Mucosa of descending colon (tissue), 3 donors: ENCODE measurements around the gene THBS1. TPM values are rescaled to one million over a fixed set of nuclear protein-coding genes. Genes with fewer than 3 reads are reported as not detected.

Experiments used
- ATAC-seq: fragments of 200-7000 bp; cut with Tn5 transposase; one replicate; pipeline ENCODE4 v1.9.1; 2020; ENCODE audit warnings: mild to moderate bottlenecking, moderate library complexity
- DNase-seq, 3 donors: peaks; one replicate each; pipeline ENCODE4 v3.0.0-alpha.2; 2020
- H3K36me3 ChIP-seq: fragments of 200-600 bp; one replicate; pipeline ENCODE4 v1.8.0; 2021; ENCODE audit warnings: low read depth, mild to moderate bottlenecking
- H3K4me1 ChIP-seq: fragments of 200-600 bp; one replicate; pipeline ENCODE4 v1.8.0; 2021; ENCODE audit warnings: low read depth, mild to moderate bottlenecking
- H3K4me3 ChIP-seq: fragments of 200-600 bp; one replicate; pipeline ENCODE4 v1.8.0; 2021; ENCODE audit warnings: mild to moderate bottlenecking
- H3K9me3 ChIP-seq: fragments of 200-600 bp; one replicate; pipeline ENCODE4 v1.8.0; 2021; ENCODE audit warnings: mild to moderate bottlenecking
- CTCF ChIP-seq: fragments of 200-600 bp; IDR thresholded peaks from one replicate; pipeline ENCODE4 v1.8.0; 2022; ENCODE audit warnings: antibody characterized with exemption, mild to moderate bottlenecking
- intact Hi-C, 2 donors: fragments of 100-400 bp; cut with DNase I in 1 of 2; cut with micrococcal nuclease in 1 of 2; formaldehyde crosslinking; loops; one replicate each; pipeline versions ENCODE4 v1.11.0 to v1.11.1; 2022; cut with DNase I, micrococcal nuclease
- total RNA-seq, 3 donors: library from RNA; stranded (reverse); fragmentation: NEBNext Ultra II Directional in 2 of 3; extraction: Animal tissue kit (Norgen Biotek cat#: 25700) in 2 of 3; gene quantifications; one replicate each; pipeline versions ENCODE4 v1.2.1 to v1.2.4, GENCODE V29; 2021 to 2023
- donor health status: DM: no; HTN: no; CAD: no; lungs with moderate emphysema.
- donor health status: DM: no; HTN: no; CAD: no.
- donor health status: DM: no; HTN: yes; CAD: no.

Gene THBS1
- total RNA-seq, 3 donors from 2014 or later, result 209 to 356 (median 288) TPM

- intact Hi-C loops, result loop anchor here (5.0 to 10.0 kb wide), 5 partner anchors 172 to 768 kb away; no protein-coding TSS in a partner anchor
- Histone ChIP-seq H3K4me3 (peak overlapping the region; percentile 7), H3K36me3 (no peaks in the 10 kb centered on the region), H3K9me3 (no peaks in the 10 kb centered on the region), H3K4me1 (peaks cover 27% of the 10 kb centered on the region)
- no peak for TF ChIP-seq CTCF
- ATAC-seq (no peak), DNase-seq (no peak)
Observed at GRCh38 chr15:39582977-39583595, 2.2 kb downstream of the THBS1 start.

- Histone ChIP-seq H3K4me3 (no peak overlapping the region), H3K36me3 (no peaks in the 10 kb centered on the region), H3K9me3 (no peaks in the 10 kb centered on the region), H3K4me1 (peaks cover 27% of the 10 kb centered on the region)
- DNase-seq (peak in 2 of 3 donors; percentile 66 to 74), ATAC-seq (no peak)
- peak; percentile 22 for TF ChIP-seq CTCF
- intact Hi-C loops, result loop anchor here (5.0 to 10.0 kb wide), 5 partner anchors 171 to 769 kb away; no protein-coding TSS in a partner anchor
Observed at GRCh38 chr15:39583596-39584265, 2.9 kb downstream of the THBS1 start.

GRCh38 chr15:39584266-39584659, 3.4 kb downstream of the THBS1 start:
- Histone ChIP-seq H3K36me3 (no peaks in the 10 kb centered on the region), H3K4me1 (peaks cover 27% of the 10 kb centered on the region), H3K4me3 (no peak overlapping the region), H3K9me3 (no peaks in the 10 kb centered on the region)
- DNase-seq (no peak), ATAC-seq (no peak)
- TF ChIP-seq CTCF, result no peak
- intact Hi-C loops, result loop anchor here (5.0 to 10.0 kb wide), 5 partner anchors 171 to 769 kb away; no protein-coding TSS in a partner anchor

- H3K9me3 ChIP-seq, result no peaks in the 10 kb centered on the region
- peaks cover 25% of the 10 kb centered on the region for H3K4me1 ChIP-seq
- TF ChIP-seq CTCF, result no peak
- H3K4me3 ChIP-seq, result no peak overlapping the region
- intact Hi-C loops, result loop anchor here (5.0 to 10.0 kb wide), 5 partner anchors 170 to 770 kb away; no protein-coding TSS in a partner anchor
- no peak for ATAC-seq
- no peaks in the 10 kb centered on the region for H3K36me3 ChIP-seq
- no peak for DNase-seq
Observed at GRCh38 chr15:39584662-39585388, 3.9 kb downstream of the THBS1 start.

GRCh38 chr15:39585389-39585841, 4.5 kb downstream of the THBS1 start:
- no peak for TF ChIP-seq CTCF
- Histone ChIP-seq H3K9me3 (no peaks in the 10 kb centered on the region), H3K4me3 (no peak overlapping the region), H3K4me1 (peaks cover 22% of the 10 kb centered on the region), H3K36me3 (no peaks in the 10 kb centered on the region)
- intact Hi-C loops, result loop anchor here in 1 of 2 donors (10.0 kb wide), 3 partner anchors 169 to 771 kb away; no protein-coding TSS in a partner anchor
- ATAC-seq, result no peak
- no peak for DNase-seq
